CD4-positive, alpha-beta T cell treated with Interleukin-4 for 1 hour (primary cell): Measurements from ENCODE around the gene TLE3.
A peak's percentile ranks its signal among the peaks of the same experiment; 100 is the strongest.
"Not testable (repeated sequence)": the region's sequence is repeated elsewhere in the genome, so short reads cannot be mapped to it uniquely, and the experiment has no call there.

Experiments used
- DNase-seq, 2 donors: peaks; one replicate each; pipeline ENCODE4 v3.0.0-alpha.2; 2020 to 2022

TLE3 gene

DNA sequence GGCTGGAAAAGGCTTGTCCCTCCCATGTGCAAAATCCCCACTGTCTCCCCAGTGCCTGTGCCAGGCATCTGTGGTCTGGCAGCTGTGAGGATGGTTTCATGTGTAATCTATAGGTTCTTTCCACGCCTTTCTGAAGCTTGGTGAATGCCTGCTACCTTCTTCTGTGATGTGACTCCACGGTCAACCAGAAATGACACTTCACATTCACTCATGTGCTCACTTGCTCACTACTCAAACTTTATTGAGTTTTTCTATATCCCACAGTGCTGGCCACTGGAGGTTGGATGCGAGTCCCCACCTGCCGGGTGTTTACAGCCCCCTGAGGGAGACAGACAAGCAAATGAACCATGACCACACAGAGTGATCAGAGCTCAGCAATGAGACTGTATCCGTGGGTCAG, 27.9 kb upstream of the TLE3 start:
- no peak for DNase-seq

DNA sequence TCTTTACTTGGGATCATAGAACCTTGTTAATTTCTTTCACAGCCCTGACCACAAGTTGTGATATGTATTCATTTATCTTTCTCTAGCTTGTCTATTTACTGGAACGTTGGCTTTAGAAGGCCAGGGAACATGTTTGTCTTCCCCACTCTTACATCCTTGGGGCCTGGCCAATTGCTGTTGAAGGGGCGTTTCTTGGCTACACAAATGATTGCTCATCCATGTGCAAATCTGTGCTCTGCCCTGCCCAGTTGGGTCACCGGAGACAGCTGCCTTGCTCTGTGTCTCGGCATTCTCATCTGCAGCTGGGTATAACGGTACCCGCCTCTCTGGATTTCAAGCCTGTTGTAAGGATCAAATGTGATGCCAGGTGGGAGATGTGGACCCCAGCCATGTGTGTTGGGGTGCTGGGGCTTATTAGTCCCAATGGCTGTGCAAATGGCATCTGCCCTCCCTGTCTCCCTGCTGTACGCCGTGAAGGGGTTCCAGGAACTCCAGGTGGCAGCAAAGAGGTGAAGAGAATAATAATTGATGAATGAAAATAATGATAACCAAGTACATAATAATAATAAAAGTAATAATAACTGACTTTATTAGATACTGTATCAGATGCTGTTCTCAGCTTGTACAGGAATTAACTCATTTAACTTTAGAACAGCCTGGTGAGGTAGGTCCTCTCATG, 24.0 kb upstream of the TLE3 start:
- no peak for DNase-seq

DNA sequence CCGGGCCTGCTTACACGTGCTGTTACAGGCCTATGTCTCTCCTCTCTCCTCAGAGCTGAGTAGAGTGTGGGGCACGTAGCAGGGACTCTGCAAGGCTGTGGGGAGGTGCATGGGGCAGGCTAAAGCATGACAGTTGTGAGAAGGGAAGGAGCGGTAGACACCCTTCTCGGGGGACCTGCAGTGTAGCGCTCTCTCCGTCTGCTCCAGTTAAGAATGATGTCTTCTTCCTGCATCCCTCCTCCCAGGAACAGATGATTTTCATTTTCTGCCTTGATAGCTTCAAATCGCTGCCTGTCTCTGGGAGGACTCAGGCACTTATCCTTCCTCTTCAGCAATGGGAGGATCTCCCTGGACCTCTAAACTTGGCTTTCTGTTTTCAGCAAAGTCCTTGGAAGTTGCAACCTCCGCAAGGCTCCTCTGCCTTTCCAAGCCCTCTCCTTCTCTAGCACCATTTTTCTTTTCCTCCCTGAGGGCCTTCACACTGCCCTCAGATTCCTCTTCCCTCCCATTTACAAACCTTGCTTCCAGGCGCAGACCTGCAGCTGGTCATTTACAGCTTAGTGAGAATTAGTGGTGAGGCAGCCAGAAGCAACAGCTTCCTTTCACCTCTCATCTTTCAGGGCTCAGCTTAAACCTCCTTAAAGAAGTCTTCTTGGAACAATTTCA, 23.4 kb upstream of the TLE3 start:
- DNase-seq, result no peak

DNA sequence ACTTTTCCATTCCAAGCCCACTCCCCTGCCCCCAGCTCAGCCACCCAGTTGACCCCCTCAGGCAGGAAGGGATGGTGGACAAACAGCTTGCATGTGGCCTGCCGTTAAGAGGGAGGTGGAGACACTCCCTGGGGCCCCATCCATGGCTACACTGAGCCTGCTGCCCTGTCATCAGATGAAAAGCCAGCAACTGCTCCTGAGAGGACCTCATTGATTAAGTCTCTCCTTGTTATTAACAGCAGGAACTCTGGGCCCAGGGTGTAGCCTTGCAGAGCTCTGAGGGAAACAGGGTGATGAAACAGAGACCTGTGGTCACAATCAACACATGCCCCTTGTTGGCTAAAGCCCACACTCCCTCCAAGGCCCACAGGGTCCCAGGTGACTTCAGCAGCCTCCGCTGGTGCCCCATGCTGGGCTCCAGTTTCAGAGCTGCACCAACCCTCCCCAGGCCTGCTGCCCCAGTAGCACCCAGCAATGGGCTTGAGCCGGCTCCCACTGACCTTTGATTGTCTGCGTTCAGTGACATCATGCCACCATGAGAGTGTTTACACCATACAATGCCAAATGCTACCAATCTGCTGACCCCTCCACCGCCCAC, 22.3 kb upstream of the TLE3 start:
- DNase-seq, result no peak

DNA sequence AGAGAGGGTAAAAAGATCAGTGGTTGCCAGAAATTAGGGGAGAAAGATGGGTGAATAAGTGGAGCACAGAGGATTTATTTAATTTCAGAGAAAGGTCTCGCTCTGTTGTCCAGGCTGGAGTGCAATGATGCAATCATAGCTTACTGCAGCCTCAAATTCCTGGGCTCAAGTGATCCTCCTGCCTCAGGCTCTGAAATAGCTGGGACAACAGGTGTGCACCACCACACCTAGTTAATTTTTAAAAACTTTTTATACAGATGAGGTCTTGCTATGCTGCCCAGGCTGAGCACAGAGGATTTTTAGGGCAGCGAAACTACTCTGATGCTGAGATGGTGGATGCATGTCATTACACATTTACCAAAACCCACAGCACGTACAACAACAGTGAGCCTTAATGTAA, 20.9 kb upstream of the TLE3 start:
- DNase-seq, result no peak

DNA sequence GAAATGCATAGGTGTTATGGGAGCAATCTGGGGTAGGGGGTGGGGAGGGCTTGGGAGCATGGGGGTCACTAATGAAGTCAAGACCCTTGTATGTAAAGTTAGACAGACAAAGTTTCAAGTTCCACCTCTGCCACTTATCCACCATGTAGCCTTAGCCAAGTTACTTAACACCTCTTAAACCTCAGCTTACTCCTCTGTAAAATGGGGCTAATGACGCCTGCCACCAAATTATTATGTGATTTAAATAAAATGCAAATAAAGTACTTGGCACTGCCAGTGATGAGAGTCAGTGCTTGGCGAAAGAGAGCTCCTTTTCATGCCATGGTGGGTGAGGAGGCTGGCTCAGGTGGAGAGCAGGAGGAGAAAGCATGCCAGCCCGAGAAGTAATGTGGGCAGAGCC, 18.6 kb upstream of the TLE3 start:
- DNase-seq, result no peak

DNA sequence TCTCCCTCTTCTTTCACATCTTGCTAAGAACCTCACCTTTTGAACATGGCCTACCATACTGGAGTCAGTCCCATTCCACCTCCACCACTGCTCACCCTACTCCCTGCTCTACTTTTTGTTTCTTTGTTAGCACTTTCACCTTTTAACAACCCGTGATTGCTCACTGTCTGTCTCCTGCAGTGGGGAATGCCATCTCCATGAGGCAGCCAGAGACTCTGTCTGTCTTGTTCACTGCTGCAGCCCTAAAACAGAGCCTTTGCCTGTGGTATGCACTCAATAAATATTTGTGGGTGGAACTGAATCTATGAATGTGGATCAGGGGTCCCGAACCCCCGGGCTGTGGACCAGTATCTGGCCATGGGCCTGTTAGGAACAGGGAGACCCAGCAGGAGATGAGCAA, 16.5 kb upstream of the TLE3 start:
- no peak for DNase-seq

DNA sequence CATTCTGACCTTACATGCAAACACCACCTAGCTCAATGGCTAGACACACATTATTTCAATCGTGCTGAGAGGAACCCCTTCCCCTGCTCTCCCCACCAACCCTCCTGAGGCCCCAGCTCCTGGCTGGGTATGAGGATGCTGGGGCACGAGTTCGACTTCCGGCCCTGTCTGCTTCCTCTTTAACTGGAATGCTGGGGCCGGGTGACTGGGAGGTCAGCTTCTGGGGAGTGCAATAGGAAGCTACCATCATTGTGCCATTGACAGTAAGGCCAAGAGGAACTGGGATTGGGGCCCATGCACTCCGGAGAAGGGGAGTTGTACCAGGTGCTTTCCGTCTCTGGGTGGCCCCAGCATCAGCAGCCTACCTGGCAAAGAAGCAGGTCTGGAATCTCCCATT, 15.6 kb upstream of the TLE3 start:
- peak; percentile 26 to 74 for DNase-seq

DNA sequence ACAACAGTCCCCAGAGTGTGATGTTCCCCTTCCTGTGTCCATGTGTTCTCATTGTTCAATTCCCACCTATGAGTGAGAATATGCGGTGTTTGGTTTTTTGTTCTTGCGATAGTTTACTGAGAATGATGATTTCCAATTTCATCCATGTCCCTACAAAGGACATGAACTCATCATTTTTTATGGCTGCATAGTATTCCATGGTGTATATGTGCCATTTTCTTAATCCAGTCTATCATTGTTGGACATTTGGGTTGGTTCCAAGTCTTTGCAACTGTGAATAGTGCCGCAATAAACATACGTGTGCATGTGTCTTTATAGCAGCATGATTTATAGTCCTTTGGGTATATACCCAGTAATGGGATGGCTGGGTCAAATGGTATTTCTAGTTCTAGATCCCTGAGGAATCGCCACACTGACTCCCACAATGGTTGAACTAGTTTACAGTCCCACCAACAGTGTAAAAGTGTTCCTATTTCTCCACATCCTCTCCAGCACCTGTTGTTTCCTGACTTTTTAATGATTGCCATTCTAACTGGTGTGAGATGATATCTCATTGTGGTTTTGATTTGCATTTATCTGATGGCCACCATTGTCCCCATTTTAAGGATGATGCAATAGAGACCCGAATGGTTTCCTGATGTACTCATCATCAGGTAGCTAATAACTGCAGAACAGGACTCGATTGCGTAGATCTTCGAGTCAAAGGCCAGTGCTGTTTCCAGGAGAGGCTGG, 15.0 kb upstream of the TLE3 start:
- not testable (repeated sequence) for DNase-seq

DNA sequence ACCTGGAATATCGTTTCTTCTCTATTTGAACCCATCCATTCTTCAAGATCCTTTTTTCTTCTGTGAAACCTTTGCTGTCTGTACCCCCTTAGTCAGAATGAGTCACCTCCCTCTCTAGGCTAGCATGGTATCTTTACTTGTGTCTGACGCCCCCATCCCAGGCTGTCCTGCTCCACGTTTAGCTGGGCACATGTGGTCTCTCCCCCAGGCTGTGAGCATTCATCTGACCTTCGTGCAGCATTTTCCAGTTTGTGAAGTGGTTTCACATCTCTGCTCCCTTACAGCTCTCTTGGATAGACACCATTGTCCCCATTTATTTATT, 14.3 kb upstream of the TLE3 start:
- no peak for DNase-seq

DNA sequence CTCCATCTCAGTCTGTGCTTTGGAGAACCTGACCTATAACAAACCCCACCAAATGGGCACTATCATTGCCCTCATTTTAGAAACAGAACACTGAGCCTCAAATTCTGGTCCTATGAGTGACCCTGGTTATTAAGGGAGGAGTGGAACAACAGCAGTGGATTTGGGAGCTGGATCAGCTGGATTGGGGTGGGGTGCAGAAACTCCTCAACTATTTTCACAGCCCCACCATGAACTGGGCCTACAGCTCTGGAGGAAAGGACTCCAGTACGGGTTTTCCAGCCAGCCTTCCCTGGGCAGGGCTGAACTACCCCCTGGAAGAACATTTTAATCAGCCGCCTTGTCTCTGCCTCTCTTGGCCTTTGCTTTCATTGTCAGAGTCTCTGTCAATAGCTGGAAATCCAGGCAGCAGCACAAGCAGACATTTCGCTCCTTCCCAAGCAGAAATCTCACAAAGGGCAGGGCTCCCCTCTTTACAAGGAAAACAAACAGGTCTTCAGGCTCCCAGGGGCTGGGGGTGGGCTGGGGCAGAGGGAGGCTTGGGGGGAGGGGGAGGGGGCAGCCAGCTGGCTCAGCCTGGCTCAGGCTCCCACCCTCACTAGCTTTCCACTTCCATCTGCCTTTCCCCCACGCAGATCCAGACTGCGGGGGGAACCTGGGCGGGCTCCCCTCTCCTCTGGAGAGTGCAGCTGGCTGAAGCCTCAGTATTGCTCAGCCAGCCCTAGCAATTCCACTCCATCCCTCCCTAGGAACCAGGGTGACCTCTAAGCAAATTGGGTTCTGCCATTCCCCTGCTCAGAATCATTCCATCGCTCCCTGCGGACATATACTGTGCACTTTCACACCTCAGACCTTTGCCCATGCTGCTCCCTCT, 13.7 kb upstream of the TLE3 start:
- no peak for DNase-seq

DNA sequence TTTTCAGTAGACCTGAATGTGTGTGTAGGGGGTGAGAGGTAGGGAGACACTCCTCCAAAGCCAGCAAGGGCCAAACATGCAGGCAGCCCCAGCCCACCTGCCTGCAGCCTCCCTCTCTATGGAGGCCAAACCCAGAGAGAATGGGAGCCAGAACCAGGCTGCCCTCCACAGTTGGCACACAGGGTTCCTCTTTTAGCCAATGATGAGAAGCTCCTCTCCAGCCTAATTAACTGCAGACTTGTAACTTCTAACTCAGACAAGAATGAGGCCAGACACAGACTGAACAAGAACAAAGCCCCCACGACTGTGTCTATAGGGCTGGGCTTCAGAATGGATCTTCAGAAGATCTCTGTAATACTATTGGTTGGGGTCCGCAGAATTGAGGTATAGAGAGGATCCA, 12.3 kb upstream of the TLE3 start:
- DNase-seq, result no peak

DNA sequence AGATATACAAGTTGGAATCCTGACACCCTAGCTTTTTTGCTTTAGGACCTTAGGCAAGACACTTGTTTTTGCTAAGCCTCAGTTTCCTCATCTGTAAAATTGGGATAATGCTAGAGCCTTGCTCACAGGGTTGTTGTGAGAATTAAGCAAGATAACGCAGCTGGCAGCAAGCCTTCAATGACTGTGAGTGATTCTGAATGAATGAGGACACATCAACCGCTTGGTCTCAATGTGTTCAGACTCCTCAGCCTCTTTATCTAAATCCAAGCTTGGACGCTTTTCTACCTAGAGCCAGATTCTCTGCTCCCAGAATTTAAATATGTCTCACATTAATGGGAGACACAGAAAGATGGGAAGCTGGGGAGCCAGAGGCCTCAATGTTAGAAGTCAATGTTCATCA, 11.8 kb upstream of the TLE3 start:
- DNase-seq, result no peak

DNA sequence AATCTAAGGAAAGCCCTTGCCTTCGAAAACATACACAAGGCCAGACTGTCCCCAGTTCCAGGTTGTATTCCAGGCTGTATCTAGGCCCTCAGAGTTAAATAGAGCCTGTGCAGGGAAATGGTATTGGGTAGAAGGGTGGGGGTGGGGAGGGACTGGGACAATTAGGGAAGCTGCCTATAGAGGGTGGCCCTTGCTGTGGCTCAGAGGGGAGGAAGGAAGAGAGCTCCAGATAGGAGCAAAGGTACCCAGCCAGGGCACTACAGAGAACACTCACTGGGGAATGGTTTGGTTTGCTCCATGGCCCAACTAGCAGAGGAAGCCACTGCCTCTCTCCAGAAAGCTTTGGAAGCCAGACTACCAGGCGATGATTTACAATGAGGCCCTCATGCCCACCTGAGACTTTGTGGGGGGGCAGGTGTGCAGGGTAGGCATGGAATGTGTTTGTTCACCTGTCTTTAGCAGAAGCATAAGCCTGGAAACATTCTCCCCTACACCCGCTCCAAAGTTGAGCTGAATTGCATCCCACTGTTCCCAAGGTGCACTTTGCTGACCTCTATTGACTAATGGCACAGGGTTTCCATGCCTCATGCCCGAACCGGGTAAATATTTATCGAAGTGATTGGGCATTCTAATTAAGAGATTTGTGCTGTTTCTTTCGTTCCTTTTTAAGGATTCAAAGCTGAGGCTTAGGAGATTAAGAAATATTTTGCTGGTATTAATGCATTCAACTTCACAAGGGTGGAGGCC, 6.3 kb upstream of the TLE3 start:
- DNase-seq, result no peak

DNA sequence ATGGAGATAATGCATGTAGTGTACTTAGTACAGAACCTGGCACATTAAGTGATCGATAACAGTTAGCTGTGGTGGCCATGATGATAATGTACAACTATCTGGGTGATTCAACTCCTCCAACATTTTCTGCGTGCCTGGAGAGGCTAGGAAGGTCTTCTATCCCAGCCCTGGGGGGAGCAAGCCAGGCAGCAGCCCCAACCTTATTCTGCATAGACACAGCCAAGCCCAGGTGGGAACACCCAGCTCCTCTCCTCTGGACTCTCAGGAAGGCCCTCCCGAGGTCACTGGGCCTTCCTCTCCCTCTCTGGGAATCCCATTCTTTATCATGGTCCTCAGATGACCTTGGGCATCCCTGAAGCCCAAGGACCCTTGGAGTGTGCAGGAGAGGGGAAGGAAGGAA, 5.1 kb upstream of the TLE3 start:
- DNase-seq, result no peak

DNA sequence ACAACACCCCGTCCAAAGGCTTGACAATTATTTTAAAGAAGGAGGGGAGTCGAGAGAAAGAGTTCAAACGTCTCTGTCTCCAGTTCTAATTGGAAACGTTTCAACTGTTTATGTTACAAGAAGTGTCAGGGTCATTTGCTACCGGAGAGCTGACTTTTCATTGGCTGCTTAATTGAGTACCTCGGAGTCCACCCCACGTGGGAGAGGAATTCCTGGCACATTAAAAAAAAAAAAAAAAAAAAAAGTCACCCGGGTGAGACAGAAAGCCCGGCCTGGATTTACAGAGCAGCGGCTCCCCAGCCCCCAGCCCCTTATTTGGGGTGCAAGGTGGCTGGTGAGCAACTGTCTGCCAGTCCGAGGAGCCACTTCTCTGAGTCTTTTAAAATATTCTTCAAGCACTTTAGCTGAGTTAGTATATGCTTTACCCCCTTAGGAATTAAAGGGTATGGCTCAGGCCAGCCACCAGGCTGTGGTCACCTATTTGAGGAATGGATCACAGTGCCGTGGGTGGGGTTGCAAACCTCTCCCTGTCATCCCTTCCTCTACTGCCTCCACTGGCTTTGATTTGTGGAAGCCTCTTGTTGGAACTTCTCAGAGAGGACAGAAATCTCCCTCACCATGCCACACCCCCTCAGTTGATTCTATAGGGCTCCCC, 3.9 kb upstream of the TLE3 start:
- DNase-seq, result no peak

DNA sequence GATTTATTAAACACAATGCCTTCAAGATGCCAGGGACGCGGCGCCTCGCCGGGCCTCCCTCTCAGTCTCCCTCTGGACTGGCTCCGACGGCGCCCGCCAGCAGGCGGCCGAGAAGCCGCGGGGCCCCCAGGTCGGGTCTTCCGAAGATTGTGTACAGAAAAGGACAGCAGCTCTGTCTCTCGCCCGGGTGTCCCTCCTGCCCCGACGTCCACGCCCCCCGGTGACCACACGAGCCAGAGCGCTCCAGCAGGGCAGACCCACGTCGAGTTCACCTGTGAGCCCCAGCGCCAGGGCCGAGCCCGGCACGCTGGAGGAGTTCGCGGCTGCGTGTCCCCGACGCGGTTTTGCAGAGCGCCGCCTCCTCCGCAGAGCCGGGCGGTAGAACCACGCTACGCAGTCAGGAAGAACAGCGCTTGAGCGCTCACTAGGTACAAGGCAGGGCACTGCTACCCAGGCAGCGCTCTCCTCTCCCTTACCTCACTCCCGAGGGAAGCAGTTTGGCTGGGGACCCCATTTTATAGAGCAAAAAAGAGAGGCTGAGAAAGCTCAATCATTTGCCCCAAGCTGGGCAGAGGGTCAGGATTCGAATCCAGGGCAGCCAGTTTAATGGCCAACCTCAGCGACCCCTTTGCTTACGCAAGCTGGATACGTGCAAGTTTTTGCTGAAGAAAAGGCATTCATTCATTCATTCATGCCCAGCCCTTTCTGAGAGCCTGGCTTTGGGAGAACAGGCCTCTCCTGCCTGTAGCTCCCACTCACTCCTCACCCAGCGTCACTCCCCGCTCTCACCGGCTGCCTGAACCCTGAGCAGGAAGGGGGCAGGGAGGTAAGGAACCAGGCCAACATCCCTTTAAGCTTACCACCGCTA, 3.0 kb upstream of the TLE3 start:
- peak; percentile 72 for DNase-seq

DNA sequence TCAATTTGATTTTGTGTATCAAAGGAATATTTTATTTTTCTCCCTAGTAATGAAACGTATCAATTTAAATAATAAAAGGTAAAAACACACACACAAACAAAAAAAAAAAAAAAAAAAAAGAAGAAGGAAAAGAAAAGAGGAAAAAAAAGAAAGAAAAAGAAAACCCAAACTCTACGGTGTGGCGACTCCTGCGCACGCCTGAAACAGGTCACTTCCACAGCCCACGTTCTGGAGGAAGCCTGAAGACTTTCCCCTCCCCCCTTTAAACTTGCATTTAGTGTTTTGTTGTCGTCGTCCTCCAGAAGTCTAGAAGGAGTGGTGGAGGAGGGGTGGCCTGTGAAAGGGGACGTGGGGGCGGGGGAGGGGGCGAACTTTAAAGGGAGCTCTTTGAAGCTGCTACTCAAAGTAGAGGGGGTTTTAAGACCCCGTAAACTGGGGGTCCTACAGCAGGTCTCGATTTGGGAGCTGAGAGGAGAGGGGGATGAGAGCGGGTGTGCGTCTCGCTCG, 2.3 kb upstream of the TLE3 start:
- peak in 1 of 2 donors; percentile 36 for DNase-seq

DNA sequence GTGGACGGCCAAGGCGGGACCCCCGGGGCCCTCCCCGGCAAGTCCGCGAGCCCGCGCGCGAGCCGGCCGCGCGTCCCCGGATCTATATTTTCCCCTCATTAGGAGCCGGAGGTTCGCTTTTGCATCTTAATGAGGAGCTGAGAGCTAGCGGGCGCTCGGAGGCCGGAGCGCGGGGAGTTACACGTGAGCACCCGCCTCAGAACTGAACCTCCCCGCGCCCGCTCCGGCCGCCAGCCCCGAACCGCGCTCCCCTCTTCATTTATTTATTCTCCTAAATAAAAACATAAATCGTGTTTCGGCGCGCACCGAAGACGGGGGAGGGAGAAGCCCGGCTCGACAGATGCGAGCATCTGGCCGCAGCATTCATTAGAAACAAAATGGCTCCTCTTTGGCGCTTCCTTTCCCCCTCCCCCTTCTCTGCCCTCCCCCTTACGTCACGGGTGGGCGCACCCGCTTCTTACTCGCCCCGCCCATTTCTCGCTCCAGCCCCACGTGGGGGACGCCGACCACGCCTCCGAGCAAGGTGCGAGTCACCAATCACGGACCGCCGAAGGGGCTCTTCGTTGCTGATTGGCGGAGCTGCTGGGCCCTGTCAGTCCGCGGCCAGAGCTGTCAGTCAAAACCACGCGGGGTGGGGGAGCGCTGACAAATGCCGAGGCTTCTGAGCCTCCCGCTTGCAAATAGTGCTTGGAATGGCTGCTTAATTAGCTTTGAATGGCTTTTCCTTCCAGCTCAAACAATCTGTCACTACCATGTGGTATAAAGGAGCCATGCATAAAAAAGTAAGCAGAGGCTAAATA, 1.6 kb upstream of the TLE3 start:
- DNase-seq, result peak; percentile 99
